GM23248 (cell line): Measurements from ENCODE around the gene CST5.

Source experiments
- EZH2 ChIP-seq: fragments of 200-600 bp; sonication (generic); IDR thresholded peaks from 2 replicates; pipeline ENCODE4 v1.6.1; 2018; ENCODE audit warnings: antibody characterized with exemption, mild to moderate bottlenecking; ENCODE audit not compliant: insufficient read depth, poor library complexity, severe bottlenecking
- EZH2phosphoT487 ChIP-seq: fragments of 200-600 bp; sonication (generic); IDR thresholded peaks from 2 replicates; pipeline ENCODE4 v1.6.1; 2018; ENCODE audit warnings: antibody characterized with exemption, moderate library complexity, mild to moderate bottlenecking, low read depth; ENCODE audit not compliant: insufficient read depth

- TF ChIP-seq EZH2 (no peak), EZH2phosphoT487 (no peak)
Measured at GRCh38 chr20:23926526-23926880, 47.0 kb upstream of the CST5 start.
